ENCODE data around the gene TAS2R38. TPM values are rescaled to one million over a fixed set of nuclear protein-coding genes. Genes with fewer than 3 reads are reported as not detected.

TAS2R38 gene
- total and polyA plus RNA-seq, 5 experiments from 2014 or later: not detected

DNA sequence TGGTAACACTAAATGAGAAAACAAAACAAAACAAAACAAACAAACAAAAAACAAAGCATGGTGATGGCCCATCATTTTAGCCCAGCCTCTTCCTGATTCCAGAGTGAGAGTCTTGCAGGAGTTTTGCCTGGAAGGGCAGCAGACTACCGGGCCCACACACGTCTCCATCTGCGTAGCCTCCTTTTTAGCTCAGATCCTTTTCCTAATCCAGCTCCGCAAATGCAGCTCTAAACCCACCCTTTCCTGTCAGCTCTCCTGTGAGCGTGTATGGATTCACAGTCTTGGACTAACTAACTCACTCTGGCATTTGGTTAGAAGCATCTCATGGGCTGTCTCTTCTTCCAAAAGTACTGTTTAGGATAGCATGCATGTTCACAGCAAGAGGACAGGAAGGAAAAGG is 43.4 kb downstream of the TAS2R38 start:
- Mint-ChIP-seq H3K27me3 (peaks cover 2 to 36% (median 15%) of the 10 kb centered on the region in 5 donors), H3K27ac (no peak overlapping the region), H3K9me3 (peaks cover 0 to 16% (median 7%) of the 10 kb centered on the region in 9 donors), H3K36me3 (peaks cover 0 to 8% (median 2%) of the 10 kb centered on the region in 3 donors), H3K4me1 (no peaks in the 10 kb centered on the region), H3K4me3 (no peak overlapping the region)
- POLR2A ChIA-PET: no interaction called here
- DNase-seq (no peak), ATAC-seq (no peak)

DNA sequence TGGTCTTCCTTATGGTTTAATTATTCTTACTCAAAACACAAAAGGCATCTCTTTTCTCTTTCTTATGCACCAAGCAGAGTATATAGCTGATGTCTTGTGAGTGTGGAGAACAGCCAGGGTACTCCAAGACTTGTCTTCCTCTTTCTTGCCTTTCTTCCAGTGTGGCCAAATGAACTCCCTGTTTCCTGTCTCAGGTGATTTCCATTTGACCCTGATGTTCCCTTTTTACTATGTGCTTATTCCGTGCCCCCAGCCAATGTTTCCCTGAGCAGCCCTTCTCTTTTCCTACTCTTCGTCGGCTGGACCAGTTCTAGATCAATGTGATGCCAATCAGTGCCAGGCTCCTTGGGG is 44.8 kb downstream of the TAS2R38 start:
- ATAC-seq (no peak), DNase-seq (no peak)
- POLR2A ChIA-PET: no interaction called here
- no peak overlapping the region for H3K27ac Mint-ChIP-seq
- no peaks in the 10 kb centered on the region for H3K4me1 Mint-ChIP-seq
- H3K27me3 Mint-ChIP-seq: peaks cover 2 to 28% (median 9%) of the 10 kb centered on the region in 5 donors
- peaks cover 0 to 8% (median 2%) of the 10 kb centered on the region in 3 donors for H3K36me3 Mint-ChIP-seq
- H3K9me3 Mint-ChIP-seq: peaks cover 0 to 16% (median 6%) of the 10 kb centered on the region in 9 donors
- no peak overlapping the region for H3K4me3 Mint-ChIP-seq

DNA sequence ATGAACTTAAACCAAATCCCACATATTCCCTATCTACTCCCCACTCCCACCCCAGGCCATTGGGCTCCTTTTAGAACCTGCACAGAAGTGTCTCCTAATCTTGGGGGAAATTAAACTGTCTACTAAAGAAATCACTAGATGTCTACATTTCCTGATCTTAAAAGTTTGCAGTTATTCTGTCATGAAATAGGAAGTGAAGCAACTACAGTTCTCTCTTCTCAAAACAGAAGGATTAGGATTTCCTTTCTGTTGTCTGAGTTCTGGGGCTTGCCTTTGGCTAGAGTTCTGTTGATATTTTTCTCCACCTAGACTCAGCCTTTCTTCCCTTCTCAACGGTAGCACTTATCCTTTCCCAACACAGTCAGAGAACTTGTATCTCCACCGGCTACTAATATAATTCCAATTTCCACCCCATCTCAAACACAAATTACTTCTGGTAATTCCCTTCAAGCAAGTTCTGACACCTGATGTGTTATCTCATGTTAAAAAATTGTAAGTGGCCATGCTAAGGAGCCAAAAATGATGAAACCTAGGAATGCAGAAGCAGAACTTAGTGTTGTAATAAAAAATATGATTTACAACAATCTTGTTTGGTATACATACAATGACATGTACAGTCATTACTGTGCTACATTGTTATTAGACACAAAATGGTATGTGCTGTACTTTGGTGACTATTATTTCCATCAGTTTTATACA is 45.3 kb downstream of the TAS2R38 start:
- peaks cover 0 to 8% (median 2%) of the 10 kb centered on the region in 3 donors for H3K36me3 Mint-ChIP-seq
- peaks cover 2 to 24% (median 8%) of the 10 kb centered on the region in 5 donors for H3K27me3 Mint-ChIP-seq
- no peak for DNase-seq
- no peak overlapping the region for H3K4me3 Mint-ChIP-seq
- H3K27ac Mint-ChIP-seq: no peak overlapping the region
- H3K4me1 Mint-ChIP-seq: no peaks in the 10 kb centered on the region
- H3K9me3 Mint-ChIP-seq: peaks cover 0 to 16% (median 6%) of the 10 kb centered on the region in 9 donors
- POLR2A ChIA-PET: no interaction called here
- no peak for ATAC-seq

Other genes starting within 250 kb of the TAS2R38 start
- 100 to 1,000 TPM; 128 to 131 TPM for gene SSBP1, start 235.4 kb downstream of the TAS2R38 start, total RNA-seq
- gene SSBP1, start 235.4 kb downstream of the TAS2R38 start, polyA plus RNA-seq: 100 to 1,000 TPM; 341 to 350 (median 349) TPM
- 1 to 10 TPM; 4.6 to 5.0 TPM for gene TAS2R3, start 209.7 kb downstream of the TAS2R38 start, total RNA-seq
- not detected for gene TAS2R3, start 209.7 kb downstream of the TAS2R38 start, polyA plus RNA-seq
- 1 to 10 TPM; 3.3 to 3.4 TPM for gene TAS2R4, start 197.1 kb downstream of the TAS2R38 start, total RNA-seq
- gene TAS2R4, start 197.1 kb downstream of the TAS2R38 start, polyA plus RNA-seq: under 1 TPM in 2 of 3 donors, not detected in 1; 0.06 to 0.08 TPM
- gene TAS2R5, start 183.6 kb downstream of the TAS2R38 start, total RNA-seq: 1 to 10 TPM; 3.6 to 5.2 TPM
- gene TAS2R5, start 183.6 kb downstream of the TAS2R38 start, polyA plus RNA-seq: under 1 TPM in 1 of 3 donors, not detected in 2; 0.16 TPM
- not detected for gene PRSS37, start 132.3 kb downstream of the TAS2R38 start, total RNA-seq
- gene PRSS37, start 132.3 kb downstream of the TAS2R38 start, polyA plus RNA-seq: not detected
- not detected for gene OR9A4, start 57.4 kb downstream of the TAS2R38 start, total RNA-seq
- not detected for gene OR9A4, start 57.4 kb downstream of the TAS2R38 start, polyA plus RNA-seq
- gene CLEC5A, start 26.8 kb downstream of the TAS2R38 start, total RNA-seq: under 1 TPM; 0.31 to 0.77 TPM
- not detected for gene CLEC5A, start 26.8 kb downstream of the TAS2R38 start, polyA plus RNA-seq
- under 1 TPM; 0.08 to 0.26 TPM for gene MGAM, start 22.1 kb upstream of the TAS2R38 start, total RNA-seq
- gene MGAM, start 22.1 kb upstream of the TAS2R38 start, polyA plus RNA-seq: not detected
- not detected for gene MGAM2, start 137.9 kb upstream of the TAS2R38 start, total RNA-seq
- not detected for gene MGAM2, start 137.9 kb upstream of the TAS2R38 start, polyA plus RNA-seq

Measured in naive thymus-derived CD8-positive, alpha-beta T cell (primary cell).